Retina (tissue), 1 donor: Measurements from ENCODE around the gene DGKA.
"Not testable (repeated sequence)": the region's sequence is repeated elsewhere in the genome, so short reads cannot be mapped to it uniquely, and the experiment has no call there.

Source experiments
- DNase-seq: peaks from one replicate; pipeline ENCODE4 v3.0.0-alpha.2; 2016

The DGKA gene

GRCh38 chr12:55999999-56000540, 69.1 kb downstream of the DGKA start:
- DNase-seq, result not testable (repeated sequence)

- no peak for DNase-seq
Measured at GRCh38 chr12:56001487-56002100, 70.6 kb downstream of the DGKA start.

GRCh38 chr12:56003376-56003775, 72.4 kb downstream of the DGKA start:
- not testable (repeated sequence) for DNase-seq
